Ammon's horn (tissue), 1 donor: Measurements from ENCODE around the gene OR56B1.
"Not testable (repeated sequence)": the region's sequence is repeated elsewhere in the genome, so short reads cannot be mapped to it uniquely, and the experiment has no call there.

Experiments
- DNase-seq: peaks from one replicate; pipeline ENCODE4 v3.0.0-alpha.2; 2016; ENCODE audit warnings: low spot score

The OR56B1 gene

DNA sequence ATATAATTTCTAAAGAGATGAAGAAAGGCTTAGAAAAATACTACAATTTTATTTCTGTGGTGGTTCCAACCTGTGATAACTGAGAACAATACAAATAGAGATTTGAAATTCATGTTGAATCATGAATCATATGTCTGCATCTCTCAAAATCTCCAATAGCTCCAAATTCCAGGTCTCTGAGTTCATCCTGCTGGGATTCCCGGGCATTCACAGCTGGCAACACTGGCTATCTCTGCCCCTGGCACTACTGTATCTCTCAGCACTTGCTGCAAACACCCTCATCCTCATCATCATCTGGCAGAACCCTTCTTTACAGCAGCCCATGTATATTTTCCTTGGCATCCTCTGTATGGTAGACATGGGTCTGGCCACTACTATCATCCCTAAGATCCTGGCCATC is at the start of gene OR56B1:
OR56B1 (plus strand) TSS at position 53 of the 400 bp plus-strand sequence; CDS start at position 122, 69 bp downstream.
- no peak for DNase-seq

DNA sequence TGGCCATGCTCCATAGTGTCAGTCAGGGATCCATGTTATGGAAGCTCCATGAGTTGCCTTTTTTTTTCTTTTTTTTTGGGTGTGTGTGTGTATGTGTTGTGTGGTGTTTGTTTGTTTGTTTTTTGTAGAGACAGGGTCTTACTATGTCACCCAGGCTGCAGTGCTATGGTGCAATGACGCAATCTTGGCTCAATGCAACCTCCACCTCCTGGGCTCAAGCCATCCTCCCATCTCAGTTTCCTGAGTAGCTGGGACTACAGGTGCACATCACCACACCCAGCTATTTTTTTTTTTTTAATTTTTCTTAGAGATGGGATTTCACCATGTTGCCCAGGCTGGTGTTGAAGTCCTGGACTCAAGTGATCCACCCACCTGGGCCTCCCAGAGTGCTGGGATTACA is 47.8 kb upstream of the OR56B1 start:
- no peak for DNase-seq

GRCh38 chr11:5689551-5689983 is 46.7 kb upstream of the OR56B1 start, which contains the start of gene TRIM22:
Gene TRIM22 (plus strand): TSS chr11:5689790. CDS start chr11:5696233, 6,443 bp downstream.
- DNase-seq, result peak; percentile 64

DNA sequence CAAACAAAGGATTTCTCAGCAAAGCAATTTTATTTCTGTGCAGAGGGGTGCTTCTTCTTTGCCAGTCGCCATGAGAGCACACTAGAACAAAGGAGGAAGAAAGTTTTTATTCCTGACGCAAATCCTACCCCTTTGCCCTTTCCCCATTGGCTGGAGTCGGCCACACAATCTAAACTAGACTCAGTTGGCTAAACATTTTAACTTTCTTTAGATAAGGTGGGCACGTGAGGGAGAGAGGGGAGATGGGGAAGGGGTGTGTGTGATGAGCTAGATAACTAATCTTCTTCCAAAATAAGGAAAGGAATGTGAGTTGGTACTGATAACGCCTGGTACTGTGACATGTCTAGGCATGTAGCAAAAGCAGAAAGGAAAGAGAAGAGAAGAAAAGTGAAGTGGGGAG is 46.0 kb upstream of the OR56B1 start:
- peak; percentile 25 for DNase-seq

- no peak for DNase-seq
Measured at GRCh38 chr11:5690736-5691135, 45.5 kb upstream of the OR56B1 start.

- not testable (repeated sequence) for DNase-seq
Measured at GRCh38 chr11:5691238-5691963, 44.8 kb upstream of the OR56B1 start.

- DNase-seq, result no peak
Measured at GRCh38 chr11:5691964-5692361, 44.3 kb upstream of the OR56B1 start.

DNA sequence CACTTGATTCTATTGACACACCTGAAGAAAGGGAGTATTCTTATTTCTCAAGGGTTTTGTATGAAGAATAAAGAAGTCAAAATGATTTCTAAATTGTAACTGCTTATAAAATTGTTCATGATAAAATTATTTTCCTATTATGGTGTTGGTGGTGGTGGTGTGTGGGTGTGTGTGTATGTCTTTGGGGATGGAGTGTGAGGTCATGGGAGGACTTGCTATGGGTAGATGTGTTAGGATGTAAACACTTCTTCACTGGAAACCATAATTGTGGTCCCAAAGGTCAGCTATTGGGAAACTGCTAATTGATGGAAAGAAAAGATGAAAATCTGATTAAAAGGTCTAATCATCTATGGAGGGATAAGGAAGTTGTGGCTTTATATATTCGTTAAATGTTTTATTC is 41.6 kb upstream of the OR56B1 start:
- no peak for DNase-seq

- DNase-seq, result no peak
Measured at GRCh38 chr11:5695580-5695979, 40.7 kb upstream of the OR56B1 start.

DNA sequence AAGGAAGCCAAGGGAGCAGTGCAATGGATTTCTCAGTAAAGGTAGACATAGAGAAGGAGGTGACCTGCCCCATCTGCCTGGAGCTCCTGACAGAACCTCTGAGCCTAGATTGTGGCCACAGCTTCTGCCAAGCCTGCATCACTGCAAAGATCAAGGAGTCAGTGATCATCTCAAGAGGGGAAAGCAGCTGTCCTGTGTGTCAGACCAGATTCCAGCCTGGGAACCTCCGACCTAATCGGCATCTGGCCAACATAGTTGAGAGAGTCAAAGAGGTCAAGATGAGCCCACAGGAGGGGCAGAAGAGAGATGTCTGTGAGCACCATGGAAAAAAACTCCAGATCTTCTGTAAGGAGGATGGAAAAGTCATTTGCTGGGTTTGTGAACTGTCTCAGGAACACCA is 40.0 kb upstream of the OR56B1 start:
- no peak for DNase-seq

DNA sequence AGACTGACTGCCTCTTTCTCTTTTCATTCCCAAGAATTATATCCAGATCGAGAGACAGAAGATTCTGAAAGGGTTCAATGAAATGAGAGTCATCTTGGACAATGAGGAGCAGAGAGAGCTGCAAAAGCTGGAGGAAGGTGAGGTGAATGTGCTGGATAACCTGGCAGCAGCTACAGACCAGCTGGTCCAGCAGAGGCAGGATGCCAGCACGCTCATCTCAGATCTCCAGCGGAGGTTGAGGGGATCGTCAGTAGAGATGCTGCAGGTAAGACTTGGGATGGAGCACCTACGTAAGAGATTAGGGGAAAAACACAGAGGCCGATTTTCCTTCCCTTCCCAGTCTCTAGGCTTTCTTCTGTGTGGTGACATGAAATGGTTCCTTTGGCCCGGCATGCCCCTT is 38.0 kb upstream of the OR56B1 start:
- no peak for DNase-seq

DNA sequence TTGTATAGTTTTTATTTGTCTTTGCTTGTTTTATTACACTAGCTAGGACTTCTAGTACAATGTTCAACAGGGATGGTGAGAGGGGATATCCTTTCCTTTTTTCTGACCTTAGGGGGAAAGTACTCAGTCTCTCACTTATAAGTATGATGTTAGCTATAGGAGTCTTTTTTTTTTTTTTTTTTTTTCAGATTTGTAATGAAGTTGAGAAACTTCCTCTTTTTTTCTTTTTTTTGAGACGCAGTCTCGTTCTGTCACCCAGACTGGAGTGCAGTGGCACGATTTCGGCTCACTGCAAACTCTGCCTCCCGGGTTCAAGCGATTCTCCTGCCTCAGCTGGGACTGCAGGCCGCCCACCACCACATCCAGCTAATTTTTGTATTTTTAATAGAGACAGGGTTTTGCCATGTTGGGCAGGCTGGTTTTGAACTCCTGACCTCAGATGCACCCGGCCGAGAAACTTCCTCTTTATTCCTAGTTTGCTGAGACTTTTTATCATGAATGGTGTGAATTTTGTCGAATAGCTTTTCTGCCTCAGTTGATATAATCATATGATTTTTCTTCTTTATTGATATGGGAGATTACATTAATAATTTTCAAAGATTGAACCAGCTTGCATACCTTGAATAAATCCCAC is 35.7 kb upstream of the OR56B1 start:
- DNase-seq, result no peak

DNA sequence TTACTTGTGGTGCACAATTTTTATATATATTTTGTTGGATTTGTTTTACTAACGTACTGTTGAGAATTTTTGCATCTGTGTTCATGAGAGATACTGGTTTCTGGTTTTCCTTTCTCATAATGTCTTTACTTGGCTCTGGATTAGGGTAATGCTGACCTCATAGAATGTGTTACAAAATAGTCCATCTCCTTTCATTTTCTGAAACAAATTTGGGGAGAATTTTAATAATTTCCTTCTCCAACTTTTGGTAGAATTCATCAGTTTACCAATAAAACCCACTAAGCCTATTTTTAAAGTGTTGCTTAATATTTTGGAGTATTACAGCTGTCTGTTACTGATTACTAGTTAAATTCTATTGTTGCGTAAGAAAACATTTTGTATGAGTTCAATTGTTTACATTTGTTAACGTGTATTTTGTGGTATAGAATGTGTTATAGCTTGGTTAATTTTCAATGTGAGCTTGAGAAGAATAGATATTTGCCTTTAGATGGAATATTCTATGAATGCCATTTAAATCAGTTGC is 35.1 kb upstream of the OR56B1 start:
- DNase-seq, result no peak

DNA sequence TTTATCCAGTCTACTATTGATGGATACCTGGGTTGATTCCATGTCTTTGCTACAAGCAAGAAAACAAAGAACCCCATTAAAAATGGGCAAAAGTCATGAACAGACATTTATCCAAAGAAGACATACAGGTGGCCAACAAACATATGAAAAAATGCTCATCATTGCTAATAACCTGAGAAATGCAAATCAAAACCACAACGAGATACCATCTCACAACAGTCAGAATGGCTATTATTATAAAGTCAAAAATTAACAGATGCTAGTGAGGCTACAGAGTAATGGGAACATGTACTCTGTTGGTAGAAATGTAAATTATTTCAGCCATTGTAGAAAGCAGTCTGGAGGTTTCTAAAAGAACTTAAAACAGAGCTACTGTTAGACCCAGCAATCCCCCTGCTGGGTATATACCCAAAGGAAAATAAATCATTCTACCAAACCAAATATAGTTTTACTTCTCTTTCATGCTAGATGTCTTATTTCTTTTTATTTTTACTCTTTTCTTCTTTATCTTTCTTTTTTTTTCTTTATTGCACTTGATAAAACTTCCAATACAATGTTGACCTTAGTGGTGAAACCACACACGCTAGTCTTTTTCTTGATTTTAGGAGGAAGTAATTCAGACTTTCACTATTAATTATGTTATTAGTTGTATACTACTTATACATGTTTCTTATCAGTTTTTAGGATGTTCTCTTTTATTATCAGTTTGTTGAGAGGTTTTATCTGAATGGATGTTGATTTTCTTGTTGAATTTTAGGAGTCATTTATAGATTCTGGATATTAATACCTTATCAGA is 32.3 kb upstream of the OR56B1 start:
- DNase-seq, result no peak

- DNase-seq, result no peak
Measured at GRCh38 chr11:5705688-5706087, 30.6 kb upstream of the OR56B1 start.

DNA sequence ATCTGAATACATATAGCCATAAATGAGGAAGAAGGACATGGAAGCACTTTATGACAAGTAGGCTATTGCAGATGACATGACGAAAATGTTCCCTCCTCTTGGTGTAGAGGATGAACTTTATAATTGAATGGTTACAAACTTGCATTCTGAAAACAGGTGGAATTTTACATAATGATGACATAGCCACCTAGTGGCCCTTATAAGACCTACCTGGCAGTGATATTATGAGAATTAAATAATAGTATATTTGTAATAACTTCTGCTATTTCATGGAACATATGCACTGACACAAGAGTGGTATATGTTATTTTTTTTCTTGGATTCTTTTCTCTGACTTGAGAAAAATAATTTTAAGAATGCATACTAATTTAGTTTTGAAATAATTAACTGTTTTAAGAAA is 23.7 kb upstream of the OR56B1 start:
- no peak for DNase-seq

DNA sequence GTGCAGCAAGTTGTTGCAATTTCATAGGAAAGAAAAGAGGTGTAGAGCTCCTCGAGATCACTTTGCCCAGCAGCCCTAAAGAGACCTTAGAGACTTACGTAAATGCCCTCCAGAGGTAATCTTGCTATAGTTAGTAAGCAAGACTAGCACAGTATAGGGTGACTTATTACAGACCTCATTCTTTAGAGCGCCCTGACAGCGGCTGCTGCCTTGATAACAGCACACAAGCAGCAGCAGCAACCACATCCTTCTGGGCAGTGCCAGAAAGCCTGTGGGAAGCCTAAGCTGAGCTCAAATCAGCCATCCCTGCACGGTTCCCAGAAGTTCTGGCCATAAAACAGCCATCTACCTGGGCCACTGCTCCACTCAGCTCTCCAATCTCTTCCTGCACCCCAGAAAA is 22.6 kb upstream of the OR56B1 start:
- DNase-seq, result no peak

GRCh38 chr11:5716518-5716917 is 19.7 kb upstream of the OR56B1 start:
- not testable (repeated sequence) for DNase-seq

- DNase-seq, result no peak
Measured at GRCh38 chr11:5719703-5720495, 16.3 kb upstream of the OR56B1 start.

DNA sequence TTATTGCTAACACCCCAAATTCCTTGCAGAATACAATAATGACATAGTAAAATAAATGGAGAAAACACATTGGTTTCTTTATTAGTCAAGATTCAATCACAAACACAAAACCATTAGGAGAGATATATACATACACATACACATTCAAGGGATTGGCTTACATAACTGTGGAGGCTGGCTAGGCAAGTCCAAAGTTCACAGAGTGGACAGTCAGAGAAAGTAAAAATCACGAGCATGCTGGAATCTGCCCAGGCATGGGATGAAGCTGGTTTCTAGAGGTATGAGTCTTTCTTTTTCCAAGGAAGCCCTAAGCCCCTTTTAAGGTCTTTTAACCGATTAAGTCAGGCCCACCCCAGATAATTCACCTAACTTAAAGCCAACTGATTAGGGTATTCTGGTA is 13.6 kb upstream of the OR56B1 start:
- no peak for DNase-seq

GRCh38 chr11:5726351-5726750 is 9.9 kb upstream of the OR56B1 start:
- no peak for DNase-seq

- no peak for DNase-seq
Measured at GRCh38 chr11:5727691-5728090, 8.6 kb upstream of the OR56B1 start.
